ENCODE data around the gene SREBF1.
"Not testable (repeated sequence)": the region's sequence is repeated elsewhere in the genome, so short reads cannot be mapped to it uniquely, and the experiment has no call there.

The SREBF1 gene

GRCh38 chr17:17809531-17810083 lies 27.2 kb downstream of the SREBF1 start:
- DNase-seq = no peak

- DNase-seq = no peak
These were observed 27.9 kb downstream of the SREBF1 start for GRCh38 chr17:17808706-17809432.

- DNase-seq = not testable (repeated sequence)
These were observed 28.6 kb downstream of the SREBF1 start for GRCh38 chr17:17808200-17808599.

- no peak for DNase-seq
These were observed 29.3 kb downstream of the SREBF1 start for GRCh38 chr17:17807440-17807839.

GRCh38 chr17:17806611-17807274 lies 30.0 kb downstream of the SREBF1 start:
- no peak for DNase-seq

GRCh38 chr17:17806035-17806434 lies 30.8 kb downstream of the SREBF1 start:
- DNase-seq = no peak

GRCh38 chr17:17805575-17805974 lies 31.2 kb downstream of the SREBF1 start:
- DNase-seq = no peak

- DNase-seq = no peak
These were observed 32.8 kb downstream of the SREBF1 start for GRCh38 chr17:17804007-17804406.

GRCh38 chr17:17801800-17802481 lies 34.8 kb downstream of the SREBF1 start:
- DNase-seq = no peak

GRCh38 chr17:17800504-17801021 lies 36.2 kb downstream of the SREBF1 start:
- no peak for DNase-seq

GRCh38 chr17:17798573-17799255 lies 38.1 kb downstream of the SREBF1 start:
- DNase-seq = no peak

GRCh38 chr17:17798010-17798556 lies 38.7 kb downstream of the SREBF1 start:
- no peak for DNase-seq

GRCh38 chr17:17797119-17797809 lies 39.5 kb downstream of the SREBF1 start:
- no peak for DNase-seq

- no peak for DNase-seq
These were observed 40.1 kb downstream of the SREBF1 start for GRCh38 chr17:17796787-17797061.

- no peak for DNase-seq
These were observed 40.6 kb downstream of the SREBF1 start for GRCh38 chr17:17795946-17796786.

- DNase-seq = no peak
These were observed 41.5 kb downstream of the SREBF1 start for GRCh38 chr17:17795296-17795695.

GRCh38 chr17:17794382-17794781 lies 42.4 kb downstream of the SREBF1 start:
- no peak for DNase-seq

- no peak for DNase-seq
These were observed 43.2 kb downstream of the SREBF1 start for GRCh38 chr17:17793378-17794214.

GRCh38 chr17:17792551-17793377 lies 44.0 kb downstream of the SREBF1 start:
- peak; percentile 65 for DNase-seq
